Measurements from ENCODE around the gene ZFP1.

DNA sequence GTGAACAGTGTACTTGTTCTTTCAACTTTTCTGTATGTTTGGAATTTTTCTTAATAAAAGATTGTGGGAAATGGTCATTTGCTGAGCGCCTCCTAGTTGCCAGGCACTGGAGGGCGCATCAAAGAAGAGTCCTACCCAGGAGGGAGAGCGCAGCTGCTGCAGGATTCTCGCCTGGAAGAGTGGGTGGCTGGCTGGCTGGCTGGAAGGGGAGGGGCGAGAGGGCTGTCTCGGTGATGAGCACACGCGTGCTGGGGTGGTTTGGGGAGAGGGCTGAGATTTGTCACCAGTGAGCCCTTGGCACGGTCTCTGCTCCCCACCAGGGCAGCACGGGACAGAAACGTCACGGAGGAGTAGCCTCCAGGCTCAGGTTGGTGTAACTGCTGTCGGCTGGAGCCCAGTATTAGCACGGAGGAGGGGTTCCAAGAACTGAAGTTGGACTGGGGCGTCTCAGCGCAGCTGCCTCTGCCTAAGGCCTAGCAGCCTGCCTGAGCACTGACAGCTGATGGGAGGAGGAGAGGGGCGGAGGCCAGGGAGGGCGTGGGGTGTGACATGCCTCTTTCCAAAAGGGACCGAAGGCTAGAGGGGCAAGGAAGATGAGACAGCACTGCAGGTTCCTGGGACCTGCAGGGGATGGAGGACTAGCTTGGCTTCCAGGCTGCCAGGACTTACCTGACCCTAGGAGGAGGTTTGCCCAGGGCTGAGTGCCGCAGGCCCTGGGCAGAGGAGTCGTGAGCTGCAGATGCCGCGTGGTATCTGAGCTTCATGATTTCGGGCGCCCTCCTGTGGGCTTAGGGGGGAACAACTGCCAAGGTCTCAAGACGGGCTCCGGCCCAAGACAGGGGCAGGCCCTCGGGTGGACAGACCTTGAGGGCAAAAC is 37.4 kb upstream of the ZFP1 start:
- TF ChIP-seq EZH2phosphoT487 (IDR thresholded peaks at IDR 0.05; ENCODE audit: low read length): no peak
- TF ChIP-seq, protein P1, sequence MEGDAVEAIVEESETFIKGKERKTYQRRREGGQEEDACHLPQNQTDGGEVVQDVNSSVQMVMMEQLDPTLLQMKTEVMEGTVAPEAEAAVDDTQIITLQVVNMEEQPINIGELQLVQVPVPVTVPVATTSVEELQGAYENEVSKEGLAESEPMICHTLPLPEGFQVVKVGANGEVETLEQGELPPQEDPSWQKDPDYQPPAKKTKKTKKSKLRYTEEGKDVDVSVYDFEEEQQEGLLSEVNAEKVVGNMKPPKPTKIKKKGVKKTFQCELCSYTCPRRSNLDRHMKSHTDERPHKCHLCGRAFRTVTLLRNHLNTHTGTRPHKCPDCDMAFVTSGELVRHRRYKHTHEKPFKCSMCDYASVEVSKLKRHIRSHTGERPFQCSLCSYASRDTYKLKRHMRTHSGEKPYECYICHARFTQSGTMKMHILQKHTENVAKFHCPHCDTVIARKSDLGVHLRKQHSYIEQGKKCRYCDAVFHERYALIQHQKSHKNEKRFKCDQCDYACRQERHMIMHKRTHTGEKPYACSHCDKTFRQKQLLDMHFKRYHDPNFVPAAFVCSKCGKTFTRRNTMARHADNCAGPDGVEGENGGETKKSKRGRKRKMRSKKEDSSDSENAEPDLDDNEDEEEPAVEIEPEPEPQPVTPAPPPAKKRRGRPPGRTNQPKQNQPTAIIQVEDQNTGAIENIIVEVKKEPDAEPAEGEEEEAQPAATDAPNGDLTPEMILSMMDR (IDR thresholded peaks at IDR 0.05; ENCODE audit: low read length): peak; percentile 62

Data from MM.1S (cell line).